ENCODE measurements around the gene PHPT1.
A peak's percentile ranks its signal among the peaks of the same experiment; 100 is the strongest.

The PHPT1 gene

DNA sequence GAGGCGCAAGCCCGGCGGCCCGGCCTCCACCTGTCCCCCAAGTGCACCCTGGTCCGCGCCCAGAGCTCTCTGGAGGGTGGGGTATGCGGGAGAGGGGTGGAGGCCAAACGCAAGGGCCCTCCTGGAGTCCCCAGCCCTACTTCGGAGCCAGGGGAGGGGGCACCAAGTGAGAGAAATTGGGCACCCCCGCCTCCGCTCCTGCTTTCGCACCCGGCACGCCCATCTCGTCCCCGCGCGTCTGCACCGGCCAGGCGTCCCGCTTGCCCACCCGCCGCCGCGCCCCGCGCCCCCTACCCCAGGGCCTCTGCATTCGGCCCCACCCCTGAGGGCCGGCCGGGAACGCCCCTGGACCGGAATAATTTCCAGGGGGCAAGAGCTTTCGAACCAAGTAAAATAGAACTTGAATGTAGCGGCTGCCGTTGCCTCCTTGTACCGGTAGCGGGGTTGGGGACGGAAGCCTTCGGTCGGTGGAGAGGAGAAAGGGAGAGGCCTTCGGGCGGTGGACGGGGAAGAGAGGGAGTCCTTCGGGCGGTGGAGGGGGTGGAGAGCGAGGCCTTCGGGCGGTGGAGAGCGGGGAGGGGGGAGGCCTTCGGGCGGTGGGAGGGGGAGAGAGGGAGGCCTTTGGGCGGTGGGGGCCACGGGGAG is 694 bp upstream of the PHPT1 start:
- ATAC-seq, result no peak
- DNase-seq, result peak; percentile 47

- ATAC-seq (no peak), DNase-seq (no peak)
Observed at GRCh38 chr9:136849960-136850865, 1.0 kb downstream of the PHPT1 start.

GRCh38 chr9:136850866-136851775 is 1.9 kb downstream of the PHPT1 start:
- ATAC-seq (no peak), DNase-seq (no peak)

- ATAC-seq, result no peak
Observed at GRCh38 chr9:136851941-136852663, 2.9 kb downstream of the PHPT1 start, which contains the start of gene MAMDC4. MAMDC4 (plus strand) TSS chr9:136852346; CDS start chr9:136852417, 71 bp downstream.

DNA sequence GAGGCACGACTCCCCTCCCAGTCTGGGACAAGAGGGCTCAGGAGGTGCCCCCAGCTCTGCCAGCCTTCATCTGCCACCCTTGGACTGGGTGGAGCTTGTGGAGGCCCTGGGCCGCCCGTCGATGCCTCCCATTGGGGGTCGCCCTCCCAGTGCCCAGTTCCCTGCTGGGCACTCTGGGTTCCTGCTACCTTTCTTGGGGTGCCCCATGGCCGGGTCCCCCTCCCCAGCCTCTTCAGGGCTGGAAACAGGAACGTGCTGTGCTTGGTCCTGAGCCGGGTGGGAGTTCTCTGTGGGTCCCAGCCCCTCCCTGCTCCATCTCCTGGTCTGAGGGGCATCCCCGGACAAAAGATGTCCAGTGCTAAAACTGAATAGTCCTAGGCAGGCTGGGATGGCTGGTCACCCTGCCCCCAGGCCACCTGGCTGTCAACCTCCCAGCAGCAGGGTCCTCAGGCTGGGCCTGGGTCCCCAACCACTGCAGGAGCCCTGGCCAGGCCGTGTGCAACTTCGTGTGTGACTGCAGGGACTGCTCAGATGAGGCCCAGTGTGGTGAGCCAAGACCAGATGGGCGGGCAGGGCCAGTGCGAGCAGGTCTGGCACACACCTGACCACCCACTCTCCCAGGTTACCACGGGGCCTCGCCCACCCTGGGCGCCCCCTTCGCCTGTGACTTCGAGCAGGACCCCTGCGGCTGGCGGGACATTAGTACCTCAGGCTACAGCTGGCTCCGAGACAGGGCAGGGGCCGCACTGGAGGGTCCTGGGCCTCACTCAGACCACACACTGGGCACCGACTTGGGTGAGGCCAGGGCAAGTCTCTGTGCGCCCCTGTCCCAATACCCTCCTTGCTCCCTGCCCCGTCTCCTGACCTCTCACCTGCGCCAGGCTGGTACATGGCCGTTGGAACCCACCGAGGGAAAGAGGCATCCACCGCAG is 3.7 kb downstream of the PHPT1 start:
- DNase-seq (no peak), ATAC-seq (no peak)

More at GRCh38 chr9:136851941-136852663, 2.9 kb downstream of the PHPT1 start, which contains the start of gene MAMDC4:
- DNase-seq, result no peak

- DNase-seq (no peak), ATAC-seq (no peak)
Observed at GRCh38 chr9:136853596-136854112, 4.4 kb downstream of the PHPT1 start.

- no peak for DNase-seq
Observed at GRCh38 chr9:136854113-136854841, 5.1 kb downstream of the PHPT1 start.

DNA sequence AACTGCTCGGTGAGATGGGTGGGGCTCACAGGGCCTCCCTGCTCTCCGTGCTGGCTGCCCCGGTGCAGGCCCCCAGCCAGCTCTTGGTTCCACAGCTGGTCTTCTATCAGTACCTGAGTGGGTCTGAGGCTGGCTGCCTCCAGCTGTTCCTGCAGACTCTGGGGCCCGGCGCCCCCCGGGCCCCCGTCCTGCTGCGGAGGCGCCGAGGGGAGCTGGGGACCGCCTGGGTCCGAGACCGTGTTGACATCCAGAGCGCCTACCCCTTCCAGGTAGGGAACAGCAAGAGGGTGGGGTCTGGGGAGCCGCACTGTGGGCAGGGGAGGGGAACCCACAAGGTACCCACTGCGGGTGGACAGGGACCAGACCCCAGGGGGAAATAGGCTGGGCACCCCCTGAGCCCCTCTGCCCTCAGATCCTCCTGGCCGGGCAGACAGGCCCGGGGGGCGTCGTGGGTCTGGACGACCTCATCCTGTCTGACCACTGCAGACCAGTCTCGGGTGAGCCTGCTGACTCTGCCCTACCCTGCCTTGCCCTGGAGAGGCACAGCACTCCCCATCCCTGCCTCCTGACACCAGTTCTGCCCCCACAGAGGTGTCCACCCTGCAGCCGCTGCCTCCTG is 5.7 kb downstream of the PHPT1 start:
- DNase-seq, result no peak
- no peak for ATAC-seq

More at GRCh38 chr9:136854113-136854841, 5.1 kb downstream of the PHPT1 start:
- ATAC-seq, result no peak

DNA sequence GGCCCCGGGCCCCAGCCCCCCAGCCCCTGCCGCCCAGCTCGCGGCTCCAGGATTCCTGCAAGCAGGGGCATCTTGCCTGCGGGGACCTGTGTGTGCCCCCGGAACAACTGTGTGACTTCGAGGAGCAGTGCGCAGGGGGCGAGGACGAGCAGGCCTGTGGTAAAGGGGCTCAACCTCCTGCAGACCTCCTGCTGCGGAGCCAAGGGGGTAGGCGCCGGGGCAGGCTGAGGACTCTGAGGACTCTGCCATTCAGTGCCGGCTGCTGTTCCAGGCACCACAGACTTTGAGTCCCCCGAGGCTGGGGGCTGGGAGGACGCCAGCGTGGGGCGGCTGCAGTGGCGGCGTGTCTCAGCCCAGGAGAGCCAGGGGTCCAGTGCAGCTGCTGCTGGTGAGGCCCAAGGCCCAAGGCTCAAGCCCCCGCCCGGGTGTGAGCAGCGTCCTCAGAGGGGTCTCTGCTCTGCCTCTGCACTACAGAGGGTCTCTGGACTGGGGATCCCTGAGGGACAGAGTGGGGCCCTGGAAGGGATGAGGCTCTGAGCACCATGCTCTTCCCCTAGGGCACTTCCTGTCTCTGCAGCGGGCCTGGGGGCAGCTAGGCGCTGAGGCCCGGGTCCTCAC is 6.4 kb downstream of the PHPT1 start:
- ATAC-seq (no peak), DNase-seq (no peak)

- DNase-seq, result no peak
- no peak for ATAC-seq
Observed at GRCh38 chr9:136856079-136856476, 6.9 kb downstream of the PHPT1 start.

DNA sequence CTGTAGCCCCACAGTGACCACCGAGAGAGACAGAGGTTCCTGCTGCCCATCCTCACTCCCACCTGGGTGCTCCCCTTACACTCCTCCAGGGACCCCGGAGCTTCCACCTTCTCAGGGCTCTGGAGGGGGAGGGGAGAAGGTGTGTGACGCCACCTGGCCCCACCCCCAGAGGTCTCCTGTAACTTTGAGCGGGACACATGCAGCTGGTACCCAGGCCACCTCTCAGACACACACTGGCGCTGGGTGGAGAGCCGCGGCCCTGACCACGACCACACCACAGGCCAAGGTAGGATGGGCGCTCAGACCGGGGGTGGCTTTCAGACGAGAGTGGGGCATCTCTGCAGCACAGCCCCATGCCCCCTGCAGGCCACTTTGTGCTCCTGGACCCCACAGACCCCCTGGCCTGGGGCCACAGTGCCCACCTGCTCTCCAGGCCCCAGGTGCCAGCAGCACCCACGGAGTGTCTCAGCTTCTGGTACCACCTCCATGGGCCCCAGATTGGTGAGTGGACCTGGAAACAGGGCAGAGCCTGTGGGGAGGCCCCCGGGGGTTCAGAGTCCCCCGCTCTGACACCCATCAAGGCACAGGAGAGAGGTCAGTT is 7.4 kb downstream of the PHPT1 start:
- no peak for ATAC-seq
- DNase-seq, result no peak

DNA sequence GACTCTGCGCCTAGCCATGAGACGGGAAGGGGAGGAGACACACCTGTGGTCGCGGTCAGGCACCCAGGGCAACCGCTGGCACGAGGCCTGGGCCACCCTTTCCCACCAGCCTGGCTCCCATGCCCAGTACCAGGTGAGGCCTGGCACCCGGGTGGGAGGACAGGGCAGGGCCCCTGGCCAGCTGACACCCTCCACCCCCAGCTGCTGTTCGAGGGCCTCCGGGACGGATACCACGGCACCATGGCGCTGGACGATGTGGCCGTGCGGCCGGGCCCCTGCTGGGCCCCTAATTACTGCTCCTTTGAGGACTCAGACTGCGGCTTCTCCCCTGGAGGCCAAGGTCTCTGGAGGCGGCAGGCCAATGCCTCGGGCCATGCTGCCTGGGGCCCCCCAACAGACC is 8.0 kb downstream of the PHPT1 start:
- ATAC-seq, result no peak
- DNase-seq, result no peak

GRCh38 chr9:136857581-136858412 is 8.6 kb downstream of the PHPT1 start:
- DNase-seq (no peak), ATAC-seq (no peak)

- DNase-seq, result no peak
- no peak for ATAC-seq
Observed at GRCh38 chr9:136858452-136858843, 9.2 kb downstream of the PHPT1 start.

DNA sequence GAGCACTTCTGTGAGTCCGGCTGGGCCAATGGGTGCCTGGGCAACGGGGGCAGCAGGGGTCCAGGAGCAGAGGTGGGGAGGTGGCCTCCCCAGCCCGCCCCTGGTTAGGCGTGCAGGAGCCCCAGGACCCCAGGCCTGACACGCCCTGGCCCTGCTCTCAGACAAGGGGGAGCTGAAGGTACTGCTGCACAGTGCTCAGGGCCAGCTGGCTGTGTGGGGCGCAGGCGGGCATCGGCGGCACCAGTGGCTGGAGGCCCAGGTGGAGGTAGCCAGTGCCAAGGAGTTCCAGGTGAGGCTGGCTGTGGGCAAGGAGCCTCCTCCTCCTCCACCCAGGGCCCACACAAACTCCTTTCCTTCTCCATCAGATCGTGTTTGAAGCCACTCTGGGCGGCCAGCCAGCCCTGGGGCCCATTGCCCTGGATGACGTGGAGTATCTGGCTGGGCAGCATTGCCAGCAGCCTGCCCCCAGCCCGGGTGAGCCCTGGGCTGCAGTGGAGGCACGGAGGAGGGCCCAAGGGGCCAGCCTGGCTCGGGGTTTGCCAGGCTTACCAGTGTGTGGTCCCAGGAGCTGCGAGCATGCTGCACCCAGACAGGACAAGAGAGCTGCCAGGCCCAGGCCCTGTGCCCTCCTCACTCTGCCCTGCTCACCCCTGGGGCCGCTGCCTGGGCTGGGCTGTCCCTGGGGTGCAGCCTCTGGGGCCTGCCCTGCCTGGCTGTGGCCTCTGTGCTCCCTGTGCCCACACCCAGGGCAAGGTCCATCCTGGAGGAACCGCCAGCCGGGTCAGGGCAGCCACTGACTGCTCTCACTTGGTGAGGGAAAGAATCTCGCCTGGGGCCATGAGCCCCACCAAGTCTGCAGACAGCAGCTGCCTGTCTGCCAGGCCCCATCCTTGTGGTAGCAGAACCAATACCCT is 9.9 kb downstream of the PHPT1 start:
- DNase-seq (no peak), ATAC-seq (no peak)

- ATAC-seq, result no peak
- DNase-seq, result no peak
Observed at GRCh38 chr9:136860529-136860928, 11.3 kb downstream of the PHPT1 start.

All from stimulated activated naive CD8-positive, alpha-beta T cell treated with anti-CD3 and anti-CD28 coated beads, Interleukin-15, Interleukin-2, amounts not matched to agents 100 U/mL and 50 U/mL, for 24 hours (primary cell).